Measurements from ENCODE around the gene TC2N. TPM values are rescaled to one million over a fixed set of nuclear protein-coding genes. Genes with fewer than 3 reads are reported as not detected.

The TC2N gene
- total RNA-seq, 1 donor from 2014 or later: not detected

DNA sequence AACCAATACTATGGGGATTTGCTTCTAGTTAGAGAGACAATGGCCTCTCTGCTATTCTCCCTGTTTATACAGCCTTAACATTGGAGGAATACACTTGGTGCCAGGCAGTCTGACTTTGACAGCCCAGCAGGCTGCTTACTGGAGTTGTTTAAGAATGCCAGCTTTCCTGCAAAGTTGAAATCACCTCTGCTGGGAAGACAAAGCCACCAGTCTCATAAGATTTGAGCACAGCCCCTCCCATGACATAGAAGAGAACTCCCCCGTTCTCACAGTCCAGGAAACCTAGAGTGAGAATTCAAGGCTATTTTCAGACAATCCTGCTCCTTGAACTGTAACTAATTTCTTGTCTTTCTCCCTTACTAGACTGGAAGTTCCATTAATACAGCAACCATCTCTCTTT is 114.4 kb downstream of the TC2N start:
- H3K9me3 Mint-ChIP-seq: peaks cover 3% of the 10 kb centered on the region
- H3K36me3 Mint-ChIP-seq (ENCODE audit: low read depth): no peaks in the 10 kb centered on the region
- H3K4me3 Mint-ChIP-seq: no peak overlapping the region
- H3K27ac Mint-ChIP-seq (ENCODE audit: unreplicated experiment): no peak overlapping the region
- H3K27me3 Mint-ChIP-seq (ENCODE audit: low read depth): peaks cover 12% of the 10 kb centered on the region
- peaks cover 5% of the 10 kb centered on the region for H3K4me1 Mint-ChIP-seq
- TF ChIP-seq, protein P1, sequence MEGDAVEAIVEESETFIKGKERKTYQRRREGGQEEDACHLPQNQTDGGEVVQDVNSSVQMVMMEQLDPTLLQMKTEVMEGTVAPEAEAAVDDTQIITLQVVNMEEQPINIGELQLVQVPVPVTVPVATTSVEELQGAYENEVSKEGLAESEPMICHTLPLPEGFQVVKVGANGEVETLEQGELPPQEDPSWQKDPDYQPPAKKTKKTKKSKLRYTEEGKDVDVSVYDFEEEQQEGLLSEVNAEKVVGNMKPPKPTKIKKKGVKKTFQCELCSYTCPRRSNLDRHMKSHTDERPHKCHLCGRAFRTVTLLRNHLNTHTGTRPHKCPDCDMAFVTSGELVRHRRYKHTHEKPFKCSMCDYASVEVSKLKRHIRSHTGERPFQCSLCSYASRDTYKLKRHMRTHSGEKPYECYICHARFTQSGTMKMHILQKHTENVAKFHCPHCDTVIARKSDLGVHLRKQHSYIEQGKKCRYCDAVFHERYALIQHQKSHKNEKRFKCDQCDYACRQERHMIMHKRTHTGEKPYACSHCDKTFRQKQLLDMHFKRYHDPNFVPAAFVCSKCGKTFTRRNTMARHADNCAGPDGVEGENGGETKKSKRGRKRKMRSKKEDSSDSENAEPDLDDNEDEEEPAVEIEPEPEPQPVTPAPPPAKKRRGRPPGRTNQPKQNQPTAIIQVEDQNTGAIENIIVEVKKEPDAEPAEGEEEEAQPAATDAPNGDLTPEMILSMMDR (conservative IDR thresholded peaks at IDR 0.05): no peak
- no peak for DNase-seq (ENCODE audit: low read depth, low spot score)

DNA sequence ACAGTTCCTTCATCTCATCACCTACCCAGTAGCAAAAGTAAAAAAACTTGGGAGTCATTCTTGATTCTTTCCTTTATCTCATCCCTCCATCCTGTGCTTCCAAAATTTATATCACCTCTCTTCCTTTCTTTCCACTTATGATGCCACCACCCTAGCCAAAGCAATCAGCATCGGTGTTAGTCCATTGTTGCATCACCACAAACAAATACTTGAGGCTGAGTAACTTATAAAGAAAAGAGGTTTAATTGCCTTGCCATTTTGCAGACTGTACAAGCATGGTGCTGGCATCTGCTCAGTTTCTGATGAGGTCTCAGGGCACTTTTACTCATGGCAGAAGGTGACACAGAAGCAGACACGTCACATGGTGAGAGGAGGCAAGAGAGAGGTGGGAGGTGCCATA is 115.6 kb downstream of the TC2N start:
- no peak overlapping the region for H3K27ac Mint-ChIP-seq (ENCODE audit: unreplicated experiment)
- TF ChIP-seq, protein P1 (conservative IDR thresholded peaks at IDR 0.05): no peak
- H3K36me3 Mint-ChIP-seq (ENCODE audit: low read depth): no peaks in the 10 kb centered on the region
- no peak overlapping the region for H3K4me3 Mint-ChIP-seq
- peaks cover 12% of the 10 kb centered on the region for H3K27me3 Mint-ChIP-seq (ENCODE audit: low read depth)
- peaks cover 5% of the 10 kb centered on the region for H3K4me1 Mint-ChIP-seq
- DNase-seq (ENCODE audit: low read depth, low spot score): no peak
- peaks cover 3% of the 10 kb centered on the region for H3K9me3 Mint-ChIP-seq

DNA sequence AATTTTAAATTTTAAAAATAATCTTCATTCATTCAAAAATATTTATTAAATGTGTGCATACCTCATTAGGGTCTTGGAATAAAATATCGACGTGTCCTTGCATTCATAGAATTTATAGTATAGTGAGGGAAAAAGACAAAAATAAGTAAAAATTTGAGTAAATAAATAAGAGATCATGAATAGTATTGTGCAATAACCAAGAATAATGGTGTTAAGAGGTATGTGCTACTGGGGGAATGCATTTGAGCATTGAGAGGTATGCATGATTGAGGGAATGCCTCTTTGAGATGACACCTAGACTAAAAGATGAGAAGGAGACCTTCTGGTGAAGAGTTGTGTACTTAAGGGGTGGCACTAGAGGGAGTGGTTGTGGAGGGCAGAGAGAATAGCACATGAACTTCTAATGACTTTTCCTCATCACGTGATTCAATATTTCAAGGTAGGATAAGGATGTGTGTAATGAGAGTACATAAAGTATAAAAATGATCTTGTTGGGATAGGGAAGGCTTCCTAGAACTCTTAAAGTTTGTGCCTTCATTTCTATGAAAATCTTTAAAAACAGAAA is 116.6 kb downstream of the TC2N start:
- no peak overlapping the region for H3K4me3 Mint-ChIP-seq
- H3K27ac Mint-ChIP-seq (ENCODE audit: unreplicated experiment): no peak overlapping the region

DNA sequence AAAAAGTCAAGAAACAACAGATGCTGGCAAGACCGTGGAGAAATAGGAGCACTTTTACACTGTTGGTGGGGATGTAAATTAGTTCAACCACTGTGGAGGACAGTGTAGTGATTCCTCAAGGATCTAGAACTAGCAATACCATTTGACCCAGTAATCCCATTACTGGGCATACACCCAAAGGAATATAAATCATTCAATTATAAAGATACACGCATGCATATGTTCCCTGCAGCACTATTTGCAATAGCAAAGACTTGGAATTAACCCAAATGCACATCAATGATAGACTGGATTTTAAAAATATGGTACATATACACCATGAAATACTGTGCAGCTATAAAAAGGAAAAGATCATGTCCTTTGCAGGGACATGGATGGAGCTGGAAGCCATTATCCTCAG is 117.5 kb downstream of the TC2N start:
- Mint-ChIP-seq H3K27me3 (ENCODE audit: low read depth) (peaks cover 12% of the 10 kb centered on the region), H3K27ac (ENCODE audit: unreplicated experiment) (no peak overlapping the region), H3K4me3 (no peak overlapping the region), H3K9me3 (peaks cover 3% of the 10 kb centered on the region), H3K4me1 (peaks cover 5% of the 10 kb centered on the region), H3K36me3 (ENCODE audit: low read depth) (no peaks in the 10 kb centered on the region)
- DNase-seq (ENCODE audit: low read depth, low spot score): no peak
- TF ChIP-seq, protein P1 (conservative IDR thresholded peaks at IDR 0.05): no peak

More for the DNA sequence above, 116.6 kb downstream of the TC2N start:
- H3K4me1 Mint-ChIP-seq: peaks cover 5% of the 10 kb centered on the region
- TF ChIP-seq, protein P1 (conservative IDR thresholded peaks at IDR 0.05): no peak
- no peak for DNase-seq (ENCODE audit: low read depth, low spot score)
- no peaks in the 10 kb centered on the region for H3K36me3 Mint-ChIP-seq (ENCODE audit: low read depth)
- peaks cover 3% of the 10 kb centered on the region for H3K9me3 Mint-ChIP-seq
- H3K27me3 Mint-ChIP-seq (ENCODE audit: low read depth): peaks cover 12% of the 10 kb centered on the region

DNA sequence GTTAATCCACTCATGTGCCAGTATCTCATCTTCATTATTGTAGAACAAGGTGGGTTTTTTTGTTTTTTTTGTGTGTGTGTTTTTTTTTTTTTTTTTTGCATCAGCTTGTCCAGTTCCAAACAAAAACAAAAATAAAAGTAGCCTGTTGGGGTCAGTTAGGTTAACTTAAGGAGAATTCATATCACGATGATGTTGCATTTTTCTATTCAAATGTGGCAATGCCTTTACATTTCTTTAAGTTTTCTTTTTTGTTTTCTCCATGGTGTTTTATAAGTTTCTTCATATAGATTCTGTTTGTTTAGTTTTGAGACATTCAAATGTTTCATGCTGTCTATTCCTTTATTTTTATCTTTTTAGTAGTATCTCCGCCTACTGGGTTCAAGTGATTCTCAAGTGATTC is 119.3 kb downstream of the TC2N start:
- TF ChIP-seq, protein P1 (conservative IDR thresholded peaks at IDR 0.05): no peak
- no peak overlapping the region for H3K4me3 Mint-ChIP-seq
- peaks cover 2% of the 10 kb centered on the region for H3K4me1 Mint-ChIP-seq
- no peak overlapping the region for H3K27ac Mint-ChIP-seq (ENCODE audit: unreplicated experiment)
- H3K9me3 Mint-ChIP-seq: peaks cover 3% of the 10 kb centered on the region
- DNase-seq (ENCODE audit: low read depth, low spot score): no peak
- H3K36me3 Mint-ChIP-seq (ENCODE audit: low read depth): no peaks in the 10 kb centered on the region
- H3K27me3 Mint-ChIP-seq (ENCODE audit: low read depth): peaks cover 12% of the 10 kb centered on the region
